Thyroid gland (tissue), 4 donors: Measurements from ENCODE around the gene SVEP1. TPM values are rescaled to one million over a fixed set of nuclear protein-coding genes. Genes with fewer than 3 reads are reported as not detected.

ENCODE experiments used
- DNase-seq, 2 donors: peaks; one replicate each; pipeline ENCODE4 v3.0.0-alpha.2; 2019
- H3K27ac ChIP-seq, 3 donors: fragments of 200-600 bp; sonication (generic); 1 replicate in 2 of 3; 2 replicates in 1 of 3; pipeline ENCODE4 v1.5.1; 2016 to 2019; ENCODE audit warnings: mild to moderate bottlenecking in 1 of 3, moderate library complexity in 1 of 3
- H3K27me3 ChIP-seq: fragments of 200-600 bp; sonication (generic); one replicate; pipeline ENCODE4 v1.5.1; 2019
- H3K36me3 ChIP-seq, 2 donors: fragments of 200-600 bp; sonication (generic); one replicate each; pipeline ENCODE4 v1.5.1; 2016 to 2019
- H3K4me1 ChIP-seq, 2 donors: fragments of 200-600 bp; sonication (generic); one replicate each; pipeline ENCODE4 v1.5.1; 2017 to 2019
- H3K4me3 ChIP-seq, 3 donors: fragments of 200-600 bp; sonication (generic); replicated peaks in 1 of 3; 1 replicate in 2 of 3; 2 replicates in 1 of 3; pipeline ENCODE4 v1.5.1; 2016; ENCODE audit warnings: mild to moderate bottlenecking in 1 of 3
- H3K9me3 ChIP-seq: fragments of 200-600 bp; sonication (generic); one replicate; pipeline ENCODE4 v1.5.1; 2017
- CTCF ChIP-seq, 6 experiments: fragments of 200-600 bp in 3 of 6; fragments of 450-650 bp in 3 of 6; sonication (generic) in 3 of 6; IDR thresholded peaks; one replicate each; pipeline ENCODE4 v1.5.1; 2016 to 2019; ENCODE audit warnings: antibody characterized with exemption in 6 of 6, mild to moderate bottlenecking in 2 of 6, inconsistent platforms in 1 of 6, moderate library complexity in 1 of 6
- POLR2A ChIP-seq, 2 donors: fragments of 450-650 bp; IDR thresholded peaks; one replicate each; pipeline ENCODE4 v1.6.1; 2017; ENCODE audit warnings: antibody characterized with exemption in 2 of 2, mild to moderate bottlenecking in 2 of 2, moderate library complexity in 1 of 2
- WGBS, 2 donors: methylation state at CpG; one replicate each; pipeline ENCODE4 v1.1.5; 2017; 5-methylcytosine and 5-hydroxymethylcytosine counted together
- intact Hi-C: fragments of 100-400 bp; cut with DNase I; formaldehyde crosslinking; loops from one replicate; pipeline ENCODE4 v1.15.1; 2023
- total RNA-seq, 4 donors: library from RNA; depleted of rRNA; stranded (reverse); fragments of >200 nt; gene quantifications; one replicate each; pipeline ENCODE4 v1.2.3, GENCODE V29; 2016

Gene SVEP1
- total RNA-seq, 4 donors from 2014 or later, result 14.1 to 55.5 (median 31.9) TPM

GRCh38 chr9:110355911-110356310 is 223.6 kb downstream of the SVEP1 start:
- H3K36me3 ChIP-seq, result no peaks in the 10 kb centered on the region
- no peak for DNase-seq
- H3K9me3 ChIP-seq, result no peaks in the 10 kb centered on the region
- WGBS, 2 donors, result 90 to 92% methylated on average over 2 of the region's 2 CpGs
- no peak overlapping the region for H3K4me3 ChIP-seq
- TF ChIP-seq POLR2A (IDR thresholded peaks at IDR 0.05) (no peak), CTCF (IDR thresholded peaks at IDR 0.05) (no peak)
- intact Hi-C loops, result no loop called here
- no peaks in the 10 kb centered on the region for H3K27me3 ChIP-seq
- no peak overlapping the region for H3K27ac ChIP-seq
- H3K4me1 ChIP-seq, result no peaks in the 10 kb centered on the region

- Histone ChIP-seq H3K36me3 (no peaks in the 10 kb centered on the region), H3K4me3 (no peak overlapping the region), H3K27me3 (no peaks in the 10 kb centered on the region), H3K4me1 (no peaks in the 10 kb centered on the region), H3K27ac (no peak overlapping the region), H3K9me3 (no peaks in the 10 kb centered on the region)
- 27 to 36% methylated on average over 1 of the region's 1 CpG for WGBS, 2 donors
- no peak for DNase-seq
- no peak for TF ChIP-seq POLR2A (IDR thresholded peaks at IDR 0.05)
- TF ChIP-seq CTCF (IDR thresholded peaks at IDR 0.05), result no peak
- intact Hi-C loops, result no loop called here
Observed at GRCh38 chr9:110351009-110351467, 228.5 kb downstream of the SVEP1 start.

- DNase-seq, result no peak
- H3K27me3 ChIP-seq, result no peaks in the 10 kb centered on the region
- H3K36me3 ChIP-seq, result no peaks in the 10 kb centered on the region
- H3K9me3 ChIP-seq, result no peaks in the 10 kb centered on the region
- WGBS, 2 donors, result 59 to 73% methylated on average over 3 of the region's 3 CpGs
- H3K4me1 ChIP-seq, result no peaks in the 10 kb centered on the region
- no peak for TF ChIP-seq CTCF (IDR thresholded peaks at IDR 0.05)
- TF ChIP-seq POLR2A (IDR thresholded peaks at IDR 0.05), result no peak
- no peak overlapping the region for H3K27ac ChIP-seq
- H3K4me3 ChIP-seq, result no peak overlapping the region
- intact Hi-C loops, result no loop called here
Observed at GRCh38 chr9:110346325-110346724, 233.2 kb downstream of the SVEP1 start.

- H3K9me3 ChIP-seq, result no peaks in the 10 kb centered on the region
- intact Hi-C loops, result no loop called here
- no peak for TF ChIP-seq POLR2A (IDR thresholded peaks at IDR 0.05)
- no peak for TF ChIP-seq CTCF (IDR thresholded peaks at IDR 0.05)
- no peak overlapping the region for H3K27ac ChIP-seq
- no peaks in the 10 kb centered on the region for H3K4me1 ChIP-seq
- no peak overlapping the region for H3K4me3 ChIP-seq
- WGBS, 2 donors, result 88 to 91% methylated on average over 6 of the region's 6 CpGs
- no peaks in the 10 kb centered on the region for H3K27me3 ChIP-seq
- no peak for DNase-seq
- no peaks in the 10 kb centered on the region for H3K36me3 ChIP-seq
Observed at GRCh38 chr9:110344821-110345220, 234.7 kb downstream of the SVEP1 start.

- intact Hi-C loops, result no loop called here
- 91 to 93% methylated on average over 5 of the region's 5 CpGs for WGBS, 2 donors
- Histone ChIP-seq H3K36me3 (no peaks in the 10 kb centered on the region), H3K27me3 (no peaks in the 10 kb centered on the region), H3K27ac (no peak overlapping the region), H3K9me3 (no peaks in the 10 kb centered on the region), H3K4me1 (no peaks in the 10 kb centered on the region), H3K4me3 (no peak overlapping the region)
- TF ChIP-seq CTCF (IDR thresholded peaks at IDR 0.05), result no peak
- no peak for TF ChIP-seq POLR2A (IDR thresholded peaks at IDR 0.05)
- no peak for DNase-seq
Observed at GRCh38 chr9:110343551-110343950, 236.0 kb downstream of the SVEP1 start.
